ENCODE results near the gene IQSEC3. TPM values are rescaled to one million over a fixed set of nuclear protein-coding genes. Genes with fewer than 3 reads are reported as not detected.

The IQSEC3 gene
- total RNA-seq, 2 donors from 2014 or later, result 0.16 TPM; not detected in 1

- H3K9ac ChIP-seq (ENCODE audit: low read depth in 2 of 2, low read length in 2 of 2), result no peak overlapping the region
- no peak for TF ChIP-seq CTCF (IDR thresholded peaks at IDR 0.05)
- H3K27ac ChIP-seq, result no peak overlapping the region
- no peaks in the 10 kb centered on the region for H3K27me3 ChIP-seq
- no peaks in the 10 kb centered on the region for H3K4me1 ChIP-seq
- intact Hi-C loops (cut with DNase I), result no loop called here
- no peaks in the 10 kb centered on the region for H3K9me3 ChIP-seq
- H3K4me3 ChIP-seq, result no peak overlapping the region
- no peaks in the 10 kb centered on the region for H3K36me3 ChIP-seq
- DNase-seq, result no peak
Observed at GRCh38 chr12:220946-221550, 154.5 kb downstream of the IQSEC3 start.

GRCh38 chr12:221736-222135, 155.2 kb downstream of the IQSEC3 start:
- Histone ChIP-seq H3K36me3 (no peaks in the 10 kb centered on the region), H3K9ac (ENCODE audit: low read depth in 2 of 2, low read length in 2 of 2) (no peak overlapping the region), H3K9me3 (no peaks in the 10 kb centered on the region), H3K27me3 (no peaks in the 10 kb centered on the region), H3K4me1 (no peaks in the 10 kb centered on the region), H3K27ac (no peak overlapping the region), H3K4me3 (no peak overlapping the region)
- no peak for DNase-seq
- intact Hi-C loops (cut with DNase I), result no loop called here
- no peak for TF ChIP-seq CTCF (IDR thresholded peaks at IDR 0.05)

- no peaks in the 10 kb centered on the region for H3K27me3 ChIP-seq
- H3K27ac ChIP-seq, result no peak overlapping the region
- H3K4me3 ChIP-seq, result no peak overlapping the region
- no peaks in the 10 kb centered on the region for H3K36me3 ChIP-seq
- intact Hi-C loops (cut with DNase I), result no loop called here
- no peak for TF ChIP-seq CTCF (IDR thresholded peaks at IDR 0.05)
- H3K9ac ChIP-seq (ENCODE audit: low read depth in 2 of 2, low read length in 2 of 2), result no peak overlapping the region
- no peak for DNase-seq
- no peaks in the 10 kb centered on the region for H3K9me3 ChIP-seq
- H3K4me1 ChIP-seq, result no peaks in the 10 kb centered on the region
Observed at GRCh38 chr12:223841-224240, 157.3 kb downstream of the IQSEC3 start.

GRCh38 chr12:224330-224729, 157.8 kb downstream of the IQSEC3 start:
- Histone ChIP-seq H3K27me3 (no peaks in the 10 kb centered on the region), H3K27ac (no peak overlapping the region), H3K4me1 (no peaks in the 10 kb centered on the region), H3K9ac (ENCODE audit: low read depth in 2 of 2, low read length in 2 of 2) (no peak overlapping the region), H3K36me3 (no peaks in the 10 kb centered on the region), H3K4me3 (no peak overlapping the region), H3K9me3 (no peaks in the 10 kb centered on the region)
- intact Hi-C loops (cut with DNase I), result no loop called here
- no peak for DNase-seq
- no peak for TF ChIP-seq CTCF (IDR thresholded peaks at IDR 0.05)

- H3K36me3 ChIP-seq, result no peaks in the 10 kb centered on the region
- TF ChIP-seq CTCF (IDR thresholded peaks at IDR 0.05), result no peak
- no peak overlapping the region for H3K9ac ChIP-seq (ENCODE audit: low read depth in 2 of 2, low read length in 2 of 2)
- H3K9me3 ChIP-seq, result no peaks in the 10 kb centered on the region
- intact Hi-C loops (cut with DNase I), result no loop called here
- no peaks in the 10 kb centered on the region for H3K4me1 ChIP-seq
- no peak overlapping the region for H3K27ac ChIP-seq
- no peak for DNase-seq
- no peaks in the 10 kb centered on the region for H3K27me3 ChIP-seq
- no peak overlapping the region for H3K4me3 ChIP-seq
Observed at GRCh38 chr12:225012-225411, 158.4 kb downstream of the IQSEC3 start.

Data from colonic mucosa (tissue), 4 donors.